Right kidney (tissue), 1 donor: ENCODE measurements around the gene PLXNA2.

Experiments
- DNase-seq: peaks from one replicate; pipeline ENCODE4 v3.0.0-alpha.2; 2016

PLXNA2 gene

DNA sequence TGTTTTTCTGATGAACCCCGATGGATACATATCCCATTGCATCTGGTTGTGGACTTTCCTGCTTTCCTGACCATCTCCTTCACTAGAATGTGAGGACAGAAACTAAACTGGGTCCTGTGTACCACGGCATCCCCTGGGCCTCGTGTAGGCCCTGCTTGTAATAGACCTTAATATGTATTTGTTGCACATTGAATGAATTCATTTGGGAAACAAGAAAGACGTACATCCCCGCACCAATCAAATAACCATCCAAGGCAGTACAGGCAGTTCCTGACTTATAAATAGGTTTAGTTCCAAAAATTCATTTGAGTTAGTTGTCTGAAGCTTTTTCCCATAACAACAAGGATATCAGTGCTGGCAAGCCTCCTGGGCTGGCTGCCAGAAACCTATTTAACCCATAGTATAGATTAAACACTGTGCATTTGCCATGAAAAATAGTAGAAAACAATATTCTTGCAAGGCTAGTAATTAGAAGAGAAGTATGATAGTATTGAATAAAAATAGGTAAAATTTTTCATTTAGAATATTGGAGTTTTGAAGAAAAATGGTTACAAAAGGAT lies 251.4 kb downstream of the PLXNA2 start:
- DNase-seq: no peak

DNA sequence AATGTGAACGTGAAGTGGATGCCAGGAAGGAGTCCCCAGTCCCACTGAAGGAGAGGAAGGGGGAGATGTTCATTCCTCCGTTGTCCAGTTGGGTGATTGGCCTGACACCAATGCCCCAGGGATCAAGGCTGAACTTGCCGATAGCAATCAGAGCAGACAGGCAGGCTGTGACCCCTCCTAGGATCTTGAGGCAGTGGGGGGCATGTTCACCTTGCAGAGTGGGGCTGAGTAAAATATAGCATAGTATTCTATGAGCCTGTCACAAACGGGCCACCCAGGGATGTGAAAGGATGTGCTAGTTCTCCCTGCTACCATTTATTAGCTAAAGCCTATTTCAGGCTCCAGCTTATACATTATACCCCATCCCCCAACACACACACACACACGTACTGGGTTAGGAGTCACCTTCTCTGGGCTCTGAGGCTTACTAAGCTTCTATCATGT lies 252.6 kb downstream of the PLXNA2 start:
- no peak for DNase-seq

DNA sequence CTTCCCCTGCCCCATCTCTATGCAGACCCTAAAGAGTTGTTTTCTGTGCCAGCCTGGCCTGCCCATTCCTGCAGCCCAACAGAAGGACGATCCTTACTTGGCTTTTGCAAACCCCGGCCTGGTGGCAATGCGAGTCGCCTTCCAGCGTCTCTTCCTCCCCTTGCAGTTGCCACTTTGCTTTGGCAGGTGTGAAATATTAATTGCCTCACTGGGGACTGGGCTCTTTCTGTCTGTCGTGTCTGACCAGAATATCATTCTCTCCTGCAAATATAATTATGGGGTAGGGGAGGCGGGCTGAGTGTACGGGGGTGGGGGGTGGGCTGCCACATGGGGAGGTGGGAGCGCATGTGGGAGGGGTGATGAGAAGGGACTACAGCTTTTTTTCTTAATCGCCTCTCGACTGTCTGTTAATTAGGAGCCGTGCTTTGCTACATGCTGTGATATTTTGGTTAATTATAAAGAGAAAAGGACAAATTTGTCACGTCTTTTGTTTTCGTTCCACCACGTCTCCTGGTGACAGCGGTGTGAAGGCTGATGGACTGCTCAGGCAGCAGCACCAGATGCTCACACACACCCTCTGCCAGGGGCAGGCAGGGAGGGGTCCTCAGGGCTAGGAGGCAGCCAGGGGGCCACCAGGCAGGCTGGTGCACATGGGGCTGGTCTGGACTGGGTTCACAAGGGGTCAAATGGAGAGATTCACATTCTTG lies 253.2 kb downstream of the PLXNA2 start:
- DNase-seq: no peak

DNA sequence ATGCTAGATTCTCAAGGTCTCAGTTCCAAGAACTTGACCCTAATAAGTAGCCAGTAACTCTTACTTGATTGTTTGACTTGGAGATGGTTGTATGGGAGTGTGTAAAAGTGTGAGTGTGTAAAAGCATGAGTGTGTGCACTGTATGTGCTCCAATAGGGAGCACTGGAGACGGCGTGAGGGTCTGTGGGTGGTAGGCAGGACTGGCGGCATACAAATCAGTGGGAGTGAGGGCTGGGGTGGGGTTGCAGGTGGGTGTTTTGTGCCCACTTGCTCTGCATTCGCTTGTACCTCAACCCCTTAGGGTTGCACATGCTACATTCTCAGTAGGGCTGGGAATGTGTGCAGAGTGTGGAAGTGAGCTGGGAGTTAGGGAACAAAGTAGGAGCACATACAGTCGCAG lies 253.7 kb downstream of the PLXNA2 start:
- no peak for DNase-seq

- DNase-seq: no peak
Observed at GRCh38 chr1:207988326-207989165, 255.6 kb downstream of the PLXNA2 start.

- DNase-seq: no peak
Observed at GRCh38 chr1:207987164-207987563, 257.0 kb downstream of the PLXNA2 start.

DNA sequence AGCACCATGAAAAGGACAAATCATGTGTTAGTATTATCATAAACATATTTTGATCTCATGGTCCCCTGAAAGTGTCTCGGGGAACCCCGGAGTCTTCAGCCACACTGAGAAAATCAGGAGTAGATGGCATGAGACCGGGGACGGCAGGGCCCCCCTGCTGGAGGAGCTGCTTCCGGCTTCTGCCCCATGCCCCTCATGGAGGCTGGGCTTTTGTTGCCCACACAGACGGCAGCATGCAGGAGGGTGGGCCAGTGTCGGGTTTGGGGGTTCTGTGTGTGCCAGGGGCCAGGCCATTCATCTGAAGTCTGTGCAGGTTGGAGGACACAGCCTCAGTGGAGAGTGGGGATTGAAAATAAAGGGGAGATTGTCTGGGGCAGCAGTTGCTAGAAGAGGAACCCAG lies 258.2 kb downstream of the PLXNA2 start:
- DNase-seq: no peak

GRCh38 chr1:207984831-207985572 lies 259.2 kb downstream of the PLXNA2 start:
- DNase-seq: no peak

GRCh38 chr1:207983044-207983635 lies 261.0 kb downstream of the PLXNA2 start:
- no peak for DNase-seq

GRCh38 chr1:207981976-207982375 lies 262.2 kb downstream of the PLXNA2 start:
- DNase-seq: no peak

DNA sequence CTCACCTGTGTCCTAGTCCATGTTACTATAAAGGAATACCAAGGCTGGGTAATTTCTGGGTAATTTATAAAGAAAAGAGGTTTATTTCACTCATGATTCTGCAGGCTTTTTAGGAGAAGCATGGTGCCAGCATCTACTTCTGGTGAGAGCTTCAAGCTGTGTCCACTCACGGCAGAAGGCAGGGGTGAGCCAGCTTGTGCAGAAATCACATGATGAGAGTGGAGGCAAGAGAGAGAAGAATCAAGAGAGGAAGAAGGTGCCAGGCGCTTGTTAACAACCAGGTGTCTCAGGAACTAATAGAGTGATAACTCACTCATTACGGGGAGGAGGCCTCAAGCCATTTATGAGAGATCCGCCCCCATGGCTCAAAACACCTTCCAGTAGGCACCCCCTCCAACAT lies 265.7 kb downstream of the PLXNA2 start:
- DNase-seq: no peak

DNA sequence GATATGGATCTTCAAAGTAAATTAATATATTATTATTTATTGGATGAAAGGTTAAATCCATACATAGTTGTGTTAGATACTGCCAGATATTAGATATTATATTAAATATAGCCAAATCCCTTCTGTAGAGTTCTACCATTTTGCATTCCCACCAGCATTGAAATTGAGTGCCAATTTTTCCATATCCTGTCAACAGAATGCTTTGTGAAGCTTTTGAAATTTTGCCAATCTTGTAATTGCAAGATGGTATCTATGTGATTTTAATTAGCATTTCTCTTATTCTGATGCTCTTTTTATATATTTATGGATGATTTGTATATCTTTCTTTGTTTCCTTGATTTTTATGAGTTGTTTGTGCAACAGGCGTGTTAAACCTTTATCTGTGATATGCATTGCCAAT lies 266.3 kb downstream of the PLXNA2 start:
- DNase-seq: no peak

DNA sequence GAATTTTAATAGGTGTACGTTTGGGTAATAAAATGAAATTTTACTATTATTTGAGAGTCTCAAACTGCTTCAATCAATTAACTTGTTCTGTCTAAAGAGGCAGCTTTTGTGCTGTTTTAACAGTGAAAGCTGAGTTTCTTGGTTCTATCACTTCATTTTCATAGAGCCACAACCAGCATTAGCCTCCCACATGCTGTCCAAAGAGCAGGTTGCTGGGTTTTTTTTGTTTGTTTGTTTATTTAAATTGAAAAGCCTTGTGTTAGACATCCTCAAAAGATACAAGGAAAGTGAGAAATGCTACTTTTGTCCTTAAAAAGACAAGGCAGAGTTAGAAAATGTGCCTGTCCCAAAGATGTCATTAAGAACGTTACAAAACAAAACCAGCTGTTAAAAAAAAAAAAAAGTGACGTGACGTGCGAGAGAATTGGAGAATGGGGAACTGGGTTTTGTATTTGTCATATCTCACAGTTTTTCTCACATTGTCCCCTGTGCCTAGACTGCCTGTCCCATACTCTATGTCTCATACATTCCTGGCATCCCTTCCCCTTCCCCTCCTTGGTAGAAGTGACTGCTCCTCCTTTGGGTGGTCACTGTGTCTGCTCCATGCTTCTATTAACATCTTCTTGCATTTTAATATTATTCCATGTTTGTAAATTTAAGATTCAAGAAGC lies 270.2 kb downstream of the PLXNA2 start:
- no peak for DNase-seq

DNA sequence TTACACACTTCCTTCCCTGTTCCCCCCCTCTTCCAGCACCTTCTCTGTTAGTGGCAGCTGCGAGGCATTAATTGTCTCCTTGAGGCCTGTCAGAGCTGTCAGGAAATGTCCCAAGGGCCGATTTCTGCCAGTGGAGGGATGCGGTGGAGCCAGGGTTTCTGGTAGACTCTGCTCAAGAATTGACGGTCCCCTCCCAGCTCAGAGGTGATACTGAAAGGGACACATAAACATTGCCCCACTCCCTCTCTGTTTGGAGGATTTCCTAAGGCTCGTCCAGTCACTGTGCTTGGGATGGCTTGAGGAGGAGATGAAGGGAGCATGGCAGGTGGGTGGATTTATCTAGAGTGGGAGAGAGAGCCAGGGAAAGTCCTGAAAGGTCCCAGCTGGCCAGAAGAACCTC lies 271.8 kb downstream of the PLXNA2 start:
- DNase-seq: peak; percentile 28
